Activated B cell treated with CpG ODN at 0.5 μM for 24 hours (primary cell): Measurements from ENCODE around the gene ITLN1. TPM values are rescaled to one million over a fixed set of nuclear protein-coding genes. Genes with fewer than 3 reads are reported as not detected.

Experiments used
- ATAC-seq: fragments of 200-7000 bp; cut with Tn5 transposase; one replicate; pipeline ENCODE4 v1.10.0; 2021; ENCODE audit warnings: low read depth, mild to moderate bottlenecking, moderate library complexity
- CTCF ChIA-PET: fragments of 350-600 bp; sonication (Branson Sonifier 250); formaldehyde crosslinking; loops from one replicate; lab custom pipeline; 2021; ENCODE audit warnings: antibody characterized with exemption; lab: Charles Lee
- POLR2A ChIA-PET: fragments of 350-600 bp; sonication (Branson Sonifier 250); formaldehyde crosslinking; loops from one replicate; lab custom pipeline; 2021; ENCODE audit warnings: antibody characterized with exemption; lab: Charles Lee
- DNase-seq: peaks from one replicate; pipeline ENCODE4 v3.0.0; 2022
- H3K27ac Mint-ChIP-seq: one replicate; pipeline ENCODE4 v1.8.0; 2020; ENCODE audit warnings: mixed read lengths
- H3K27me3 Mint-ChIP-seq: one replicate; pipeline ENCODE4 v1.8.0; 2021; ENCODE audit warnings: mixed read lengths
- H3K36me3 Mint-ChIP-seq: one replicate; pipeline ENCODE4 v1.8.0; 2021; ENCODE audit warnings: low read depth, mixed read lengths
- H3K4me1 Mint-ChIP-seq: one replicate; pipeline ENCODE4 v1.8.0; 2021; ENCODE audit warnings: mixed read lengths
- H3K4me3 Mint-ChIP-seq: one replicate; pipeline ENCODE4 v1.8.0; 2020; ENCODE audit warnings: mild to moderate bottlenecking, mixed read lengths
- H3K9me3 Mint-ChIP-seq: one replicate; pipeline ENCODE4 v1.8.0; 2020; ENCODE audit warnings: mixed read lengths
- CTCF ChIP-seq: fragments of 200-600 bp; IDR thresholded peaks from one replicate; pipeline ENCODE4 v1.8.0; 2022; ENCODE audit warnings: antibody characterized with exemption, mild to moderate bottlenecking
- intact Hi-C: fragments of 100-400 bp; cut with micrococcal nuclease; formaldehyde crosslinking; loops from one replicate; pipeline ENCODE4 v1.15.1; 2024
- total RNA-seq: library from RNA; stranded (reverse); gene quantifications from 2 replicates; pipeline ENCODE4 v1.2.3, GENCODE V29; 2022

The ITLN1 gene
- total RNA-seq, 1 donor from 2014 or later, result not detected

GRCh38 chr1:160836981-160837557 lies 47.9 kb downstream of the ITLN1 start:
- Mint-ChIP-seq H3K4me1 (peaks cover 33% of the 10 kb centered on the region), H3K9me3 (no peaks in the 10 kb centered on the region), H3K27ac (peak overlapping the region; percentile 80), H3K36me3 (no peaks in the 10 kb centered on the region), H3K4me3 (no peak overlapping the region), H3K27me3 (no peaks in the 10 kb centered on the region)
- TF ChIP-seq CTCF, result no peak
- ATAC-seq (no peak), DNase-seq (no peak)
- CTCF ChIA-PET, result interaction anchor here (0.6 to 5.2 kb wide), 25 partner anchors 10 to 301 kb away, joined by 3 to 111 read pairs (median 4); partner anchors contain the start of genes CD244, CD48, DEDD and ITLN1
- intact Hi-C loops, result loop anchor here (1.0 to 2.0 kb wide), 5 partner anchors 40 to 296 kb away; partner anchors contain the start of gene DEDD
- POLR2A ChIA-PET, result interaction anchor here (0.5 to 2.0 kb wide), 12 partner anchors 26 to 295 kb away, joined by 3 to 9 read pairs (median 4); partner anchors contain the start of genes CD244, DEDD and LY9

- Mint-ChIP-seq H3K27ac (peak overlapping the region; percentile 80), H3K36me3 (no peaks in the 10 kb centered on the region), H3K4me1 (peaks cover 33% of the 10 kb centered on the region), H3K4me3 (no peak overlapping the region), H3K27me3 (no peaks in the 10 kb centered on the region), H3K9me3 (no peaks in the 10 kb centered on the region)
- intact Hi-C loops, result loop anchor here (1.0 to 2.0 kb wide), 2 partner anchors 261 to 296 kb away; partner anchors contain the start of gene DEDD
- no peak for TF ChIP-seq CTCF
- ATAC-seq (no peak), DNase-seq (no peak)
- POLR2A ChIA-PET, result interaction anchor here (0.5 to 2.0 kb wide), 4 partner anchors 44 to 134 kb away, joined by 3 to 9 read pairs (median 4); no protein-coding TSS in a partner anchor
- CTCF ChIA-PET, result interaction anchor here (0.6 to 5.2 kb wide), 20 partner anchors 10 to 302 kb away, joined by 3 to 111 read pairs (median 5); partner anchors contain the start of genes CD48, DEDD, ITLN2 and LY9
These were observed 48.4 kb downstream of the ITLN1 start for GRCh38 chr1:160836561-160836960.

- DNase-seq, result no peak
- intact Hi-C loops, result loop anchor here (1.0 to 2.0 kb wide), 2 partner anchors 262 to 297 kb away; partner anchors contain the start of gene DEDD
- peaks cover 34% of the 10 kb centered on the region for H3K4me1 Mint-ChIP-seq
- no peaks in the 10 kb centered on the region for H3K9me3 Mint-ChIP-seq
- TF ChIP-seq CTCF, result no peak
- ChIA-PET CTCF (interaction anchor here (0.8 to 5.2 kb wide), 13 partner anchors 9 to 303 kb away, joined by 3 to 111 read pairs (median 4); partner anchors contain the start of genes DEDD and ITLN2), POLR2A (interaction anchor here (1.2 to 2.0 kb wide), 3 partner anchors 43 to 115 kb away, joined by 3 to 9 read pairs (median 4); no protein-coding TSS in a partner anchor)
- H3K27me3 Mint-ChIP-seq, result no peaks in the 10 kb centered on the region
- H3K4me3 Mint-ChIP-seq, result no peak overlapping the region
- H3K27ac Mint-ChIP-seq, result peak overlapping the region; percentile 80
- no peak for ATAC-seq
- H3K36me3 Mint-ChIP-seq, result no peaks in the 10 kb centered on the region
These were observed 49.2 kb downstream of the ITLN1 start for GRCh38 chr1:160835751-160836150.

GRCh38 chr1:160834945-160835565 lies 49.9 kb downstream of the ITLN1 start:
- DNase-seq (no peak), ATAC-seq (no peak)
- intact Hi-C loops, result loop anchor here (5.0 kb wide), 1 partner anchor 38 kb away; the partner anchor contains the start of gene LY9
- peaks cover 6% of the 10 kb centered on the region for H3K36me3 Mint-ChIP-seq
- H3K27me3 Mint-ChIP-seq, result no peaks in the 10 kb centered on the region
- H3K9me3 Mint-ChIP-seq, result no peaks in the 10 kb centered on the region
- H3K4me3 Mint-ChIP-seq, result no peak overlapping the region
- TF ChIP-seq CTCF, result no peak
- ChIA-PET CTCF (interaction anchor here (0.6 to 5.2 kb wide), 16 partner anchors 8 to 272 kb away, joined by 3 to 111 read pairs (median 4); partner anchors contain the start of genes CD244 and ITLN2), POLR2A (no interaction called here)
- H3K27ac Mint-ChIP-seq, result no peak overlapping the region
- H3K4me1 Mint-ChIP-seq, result peaks cover 40% of the 10 kb centered on the region
